ENCODE data around the gene VEGFA. TPM values are rescaled to one million over a fixed set of nuclear protein-coding genes. Genes with fewer than 3 reads are reported as not detected.

VEGFA gene
- total and polyA plus RNA-seq, 2 experiments from 2014 or later: 148 to 179 TPM

- H3K4me3 ChIP-seq: no peak overlapping the region
- H3K9me2 ChIP-seq (replicated peaks; ENCODE audit: insufficient read depth): no peaks in the 10 kb centered on the region
- H3K27ac ChIP-seq: no peak overlapping the region
- no peaks in the 10 kb centered on the region for H4K20me1 ChIP-seq (ENCODE audit: insufficient read depth, poor library complexity, severe bottlenecking)
- no peaks in the 10 kb centered on the region for H3K36me3 ChIP-seq (replicated peaks; ENCODE audit: insufficient read depth, low read depth)
- H3K9me3 ChIP-seq (ENCODE audit: low read depth): no peaks in the 10 kb centered on the region
- DNase-seq (ENCODE audit: low spot score): no peak
- no peak overlapping the region for H2AFZ ChIP-seq
- WGBS (ENCODE audit: low lambda C conversion rate, missing lambda C conversion rate): 74% methylated on average over 8 of the region's 10 CpGs
- H3K79me2 ChIP-seq: no peaks in the 10 kb centered on the region
- H3K4me2 ChIP-seq: no peak overlapping the region
- TF ChIP-seq EZH2 (IDR thresholded peaks at IDR 0.05; ENCODE audit: borderline replicate concordance): no peak
- TF ChIP-seq EZH2phosphoT487 (IDR thresholded peaks at IDR 0.05; ENCODE audit: low read depth, severe bottlenecking, unreplicated experiment): no peak
- TF ChIP-seq CTCF (IDR thresholded peaks at IDR 0.05; ENCODE audit: poor library complexity): no peak
- no peaks in the 10 kb centered on the region for H3K27me3 ChIP-seq
- peaks cover 7% of the 10 kb centered on the region for H3K4me1 ChIP-seq (ENCODE audit: insufficient read depth)
These were observed 36.3 kb upstream of the VEGFA start for GRCh38 chr6:43733471-43734293.

GRCh38 chr6:43734294-43734665 lies 35.7 kb upstream of the VEGFA start:
- Histone ChIP-seq H3K79me2 (no peaks in the 10 kb centered on the region), H3K36me3 (replicated peaks; ENCODE audit: insufficient read depth, low read depth) (no peaks in the 10 kb centered on the region), H3K27me3 (no peaks in the 10 kb centered on the region), H3K9me2 (replicated peaks; ENCODE audit: insufficient read depth) (no peaks in the 10 kb centered on the region), H3K27ac (no peak overlapping the region), H3K4me2 (no peak overlapping the region), H3K4me1 (ENCODE audit: insufficient read depth) (peaks cover 7% of the 10 kb centered on the region), H3K4me3 (no peak overlapping the region), H2AFZ (no peak overlapping the region), H4K20me1 (ENCODE audit: insufficient read depth, poor library complexity, severe bottlenecking) (no peaks in the 10 kb centered on the region), H3K9me3 (ENCODE audit: low read depth) (no peaks in the 10 kb centered on the region)
- TF ChIP-seq EZH2 (IDR thresholded peaks at IDR 0.05; ENCODE audit: borderline replicate concordance) (no peak), EZH2phosphoT487 (IDR thresholded peaks at IDR 0.05; ENCODE audit: low read depth, severe bottlenecking, unreplicated experiment) (no peak), CTCF (IDR thresholded peaks at IDR 0.05; ENCODE audit: poor library complexity) (no peak)
- DNase-seq (ENCODE audit: low spot score): no peak
- 93% methylated on average over 3 of the region's 3 CpGs for WGBS (ENCODE audit: low lambda C conversion rate, missing lambda C conversion rate)

GRCh38 chr6:43735642-43736199 lies 34.3 kb upstream of the VEGFA start:
- no peak overlapping the region for H3K4me2 ChIP-seq
- H3K4me3 ChIP-seq: no peak overlapping the region
- DNase-seq (ENCODE audit: low spot score): no peak

More at GRCh38 chr6:43735642-43736199, 34.3 kb upstream of the VEGFA start:
- Histone ChIP-seq H3K27ac (no peak overlapping the region), H4K20me1 (ENCODE audit: insufficient read depth, poor library complexity, severe bottlenecking) (no peaks in the 10 kb centered on the region), H3K79me2 (no peaks in the 10 kb centered on the region), H3K9me2 (replicated peaks; ENCODE audit: insufficient read depth) (no peaks in the 10 kb centered on the region), H3K9me3 (ENCODE audit: low read depth) (no peaks in the 10 kb centered on the region), H3K36me3 (replicated peaks; ENCODE audit: insufficient read depth, low read depth) (no peaks in the 10 kb centered on the region), H2AFZ (no peak overlapping the region), H3K4me1 (ENCODE audit: insufficient read depth) (peaks cover 10% of the 10 kb centered on the region), H3K27me3 (no peaks in the 10 kb centered on the region)
- no peak for TF ChIP-seq CTCF (IDR thresholded peaks at IDR 0.05; ENCODE audit: poor library complexity)
- no peak for TF ChIP-seq EZH2phosphoT487 (IDR thresholded peaks at IDR 0.05; ENCODE audit: low read depth, severe bottlenecking, unreplicated experiment)
- TF ChIP-seq EZH2 (IDR thresholded peaks at IDR 0.05; ENCODE audit: borderline replicate concordance): no peak
- 92% methylated on average over 2 of the region's 2 CpGs for WGBS (ENCODE audit: low lambda C conversion rate, missing lambda C conversion rate)

Data from hepatocyte (in vitro differentiated cells).